IMR-90 (cell line): ENCODE results near the gene TRPM1.

Experiments
- CEBPB ChIP-seq: IDR thresholded peaks from 2 replicates; pipeline ENCODE4 v1.6.1; 2012; ENCODE audit warnings: low read depth, low read length, improper control_type of control experiment
- MAZ ChIP-seq: IDR thresholded peaks from 2 replicates; pipeline ENCODE4 v1.6.1; 2012; ENCODE audit warnings: low read depth, mild to moderate bottlenecking, low read length, improper control_type of control experiment, moderate library complexity, borderline replicate concordance
- MXI1 ChIP-seq: IDR thresholded peaks from 2 replicates; pipeline ENCODE4 v1.6.1; 2012; ENCODE audit warnings: low read depth, mild to moderate bottlenecking, low read length, moderate library complexity, borderline replicate concordance
- POLR2A ChIP-seq: IDR thresholded peaks from 2 replicates; pipeline ENCODE4 v1.6.1; 2012; ENCODE audit warnings: mild to moderate bottlenecking, low read depth, low read length
- RAD21 ChIP-seq: IDR thresholded peaks from 2 replicates; pipeline ENCODE4 v1.6.1; 2012; ENCODE audit warnings: low read length, improper control_type of control experiment
- RCOR1 ChIP-seq: IDR thresholded peaks from 2 replicates; pipeline ENCODE4 v1.6.1; 2012; ENCODE audit warnings: mild to moderate bottlenecking, low read length, improper control_type of control experiment; ENCODE audit not compliant: insufficient replicate concordance
- RFX5 ChIP-seq: IDR thresholded peaks from 2 replicates; pipeline ENCODE4 v1.8.0; 2012; ENCODE audit warnings: low read depth, mild to moderate bottlenecking, low read length, moderate library complexity
- SMC3 ChIP-seq: fragments of 150-350 bp; IDR thresholded peaks from 2 replicates; pipeline ENCODE4 v1.6.1; 2016; ENCODE audit warnings: low read depth, mild to moderate bottlenecking, antibody characterized with exemption, low read length, moderate library complexity
- TF ChIP-seq, protein P1 (sequence below): conservative IDR thresholded peaks from 2 replicates; pipeline ENCODE4 v1.5.1; 2012; ENCODE audit warnings: mild to moderate bottlenecking, low read depth, low read length, improper control_type of control experiment
- TF ChIP-seq, protein P2 (sequence below): fragments of 150-350 bp; IDR thresholded peaks from 2 replicates; pipeline ENCODE4 v1.6.1; 2016; ENCODE audit warnings: low read depth, mild to moderate bottlenecking, low read length, moderate library complexity, borderline replicate concordance

DNA sequence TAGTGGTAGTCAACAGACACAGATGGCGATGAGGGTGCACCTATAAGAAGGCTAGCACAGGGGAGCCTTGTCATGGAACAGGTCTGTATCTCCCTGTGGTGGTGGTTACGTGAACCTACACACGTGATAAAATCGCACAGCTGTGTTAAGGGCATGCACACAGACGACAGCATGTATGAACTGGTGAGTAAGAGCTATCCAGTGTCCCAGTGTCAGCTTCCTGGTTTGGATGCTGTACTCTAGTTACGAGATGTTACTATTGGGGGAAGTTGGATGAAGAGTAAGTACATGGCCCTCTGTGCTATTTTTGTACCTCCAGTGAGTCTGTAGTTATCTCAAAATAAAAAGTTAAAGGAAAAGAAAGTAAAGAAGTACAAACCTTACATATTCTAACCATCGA, 148.3 kb downstream of the TRPM1 start:
- TF ChIP-seq, protein P1, sequence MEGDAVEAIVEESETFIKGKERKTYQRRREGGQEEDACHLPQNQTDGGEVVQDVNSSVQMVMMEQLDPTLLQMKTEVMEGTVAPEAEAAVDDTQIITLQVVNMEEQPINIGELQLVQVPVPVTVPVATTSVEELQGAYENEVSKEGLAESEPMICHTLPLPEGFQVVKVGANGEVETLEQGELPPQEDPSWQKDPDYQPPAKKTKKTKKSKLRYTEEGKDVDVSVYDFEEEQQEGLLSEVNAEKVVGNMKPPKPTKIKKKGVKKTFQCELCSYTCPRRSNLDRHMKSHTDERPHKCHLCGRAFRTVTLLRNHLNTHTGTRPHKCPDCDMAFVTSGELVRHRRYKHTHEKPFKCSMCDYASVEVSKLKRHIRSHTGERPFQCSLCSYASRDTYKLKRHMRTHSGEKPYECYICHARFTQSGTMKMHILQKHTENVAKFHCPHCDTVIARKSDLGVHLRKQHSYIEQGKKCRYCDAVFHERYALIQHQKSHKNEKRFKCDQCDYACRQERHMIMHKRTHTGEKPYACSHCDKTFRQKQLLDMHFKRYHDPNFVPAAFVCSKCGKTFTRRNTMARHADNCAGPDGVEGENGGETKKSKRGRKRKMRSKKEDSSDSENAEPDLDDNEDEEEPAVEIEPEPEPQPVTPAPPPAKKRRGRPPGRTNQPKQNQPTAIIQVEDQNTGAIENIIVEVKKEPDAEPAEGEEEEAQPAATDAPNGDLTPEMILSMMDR: no peak
- no peak for TF ChIP-seq POLR2A
- TF ChIP-seq SMC3: no peak
- TF ChIP-seq MXI1: no peak
- TF ChIP-seq CEBPB: no peak
- TF ChIP-seq RAD21: no peak
- TF ChIP-seq RFX5: no peak
- TF ChIP-seq MAZ: no peak
- TF ChIP-seq RCOR1: no peak
- TF ChIP-seq, protein P2, sequence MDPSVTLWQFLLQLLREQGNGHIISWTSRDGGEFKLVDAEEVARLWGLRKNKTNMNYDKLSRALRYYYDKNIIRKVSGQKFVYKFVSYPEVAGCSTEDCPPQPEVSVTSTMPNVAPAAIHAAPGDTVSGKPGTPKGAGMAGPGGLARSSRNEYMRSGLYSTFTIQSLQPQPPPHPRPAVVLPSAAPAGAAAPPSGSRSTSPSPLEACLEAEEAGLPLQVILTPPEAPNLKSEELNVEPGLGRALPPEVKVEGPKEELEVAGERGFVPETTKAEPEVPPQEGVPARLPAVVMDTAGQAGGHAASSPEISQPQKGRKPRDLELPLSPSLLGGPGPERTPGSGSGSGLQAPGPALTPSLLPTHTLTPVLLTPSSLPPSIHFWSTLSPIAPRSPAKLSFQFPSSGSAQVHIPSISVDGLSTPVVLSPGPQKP: no peak
